Esophagus muscularis mucosa (tissue), 3 donors: ENCODE results near the gene RABIF.

ENCODE experiments used
- EP300 ChIP-seq: sonication (generic); formaldehyde crosslinking; IDR thresholded peaks from one replicate; pipeline ENCODE4 v1.6.1; 2017; ENCODE audit warnings: antibody characterized with exemption
- TF ChIP-seq, protein P1 (sequence below), 3 experiments: fragments of 200-600 bp in 2 of 3; fragments of 450-650 bp in 1 of 3; sonication (generic) in 2 of 3; IDR thresholded peaks; one replicate each; pipeline ENCODE4 v1.5.1; 2017 to 2019; ENCODE audit warnings: antibody characterized with exemption in 3 of 3, mild to moderate bottlenecking in 2 of 3, moderate library complexity in 1 of 3

DNA sequence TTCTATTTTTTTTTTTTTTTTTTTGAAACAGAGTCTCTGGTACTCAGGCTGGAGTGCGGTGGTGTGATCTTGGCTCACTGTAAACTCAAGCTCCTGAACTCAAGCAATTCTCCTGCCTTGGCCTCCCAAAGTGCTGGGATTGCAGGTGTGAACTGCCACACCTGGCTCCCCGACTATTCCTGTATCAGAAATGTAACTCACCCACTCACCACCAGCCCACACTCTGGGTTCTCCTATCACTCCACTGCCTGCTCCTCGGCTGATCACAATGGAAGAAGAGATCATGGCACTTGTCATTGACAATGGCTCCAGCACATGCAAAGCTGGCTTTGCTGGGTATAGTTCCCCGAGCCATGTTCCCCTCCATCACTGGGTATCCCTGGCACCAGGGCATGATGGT, 15.9 kb downstream of the RABIF start:
- no peak for TF ChIP-seq EP300
- TF ChIP-seq, protein P1, sequence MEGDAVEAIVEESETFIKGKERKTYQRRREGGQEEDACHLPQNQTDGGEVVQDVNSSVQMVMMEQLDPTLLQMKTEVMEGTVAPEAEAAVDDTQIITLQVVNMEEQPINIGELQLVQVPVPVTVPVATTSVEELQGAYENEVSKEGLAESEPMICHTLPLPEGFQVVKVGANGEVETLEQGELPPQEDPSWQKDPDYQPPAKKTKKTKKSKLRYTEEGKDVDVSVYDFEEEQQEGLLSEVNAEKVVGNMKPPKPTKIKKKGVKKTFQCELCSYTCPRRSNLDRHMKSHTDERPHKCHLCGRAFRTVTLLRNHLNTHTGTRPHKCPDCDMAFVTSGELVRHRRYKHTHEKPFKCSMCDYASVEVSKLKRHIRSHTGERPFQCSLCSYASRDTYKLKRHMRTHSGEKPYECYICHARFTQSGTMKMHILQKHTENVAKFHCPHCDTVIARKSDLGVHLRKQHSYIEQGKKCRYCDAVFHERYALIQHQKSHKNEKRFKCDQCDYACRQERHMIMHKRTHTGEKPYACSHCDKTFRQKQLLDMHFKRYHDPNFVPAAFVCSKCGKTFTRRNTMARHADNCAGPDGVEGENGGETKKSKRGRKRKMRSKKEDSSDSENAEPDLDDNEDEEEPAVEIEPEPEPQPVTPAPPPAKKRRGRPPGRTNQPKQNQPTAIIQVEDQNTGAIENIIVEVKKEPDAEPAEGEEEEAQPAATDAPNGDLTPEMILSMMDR (IDR thresholded peaks at IDR 0.05) = no peak
